Skin epidermis (tissue), 12 donors: ENCODE results near the gene ZC3H18.
A peak's percentile ranks its signal among the peaks of the same experiment; 100 is the strongest.

Experiments used
- H3K27ac ChIP-seq, 21 experiments: fragments of 200-600 bp; sonication (generic) in 11 of 21; one replicate each; pipeline ENCODE4 v1.5.0; 2020; ENCODE audit warnings: mild to moderate bottlenecking in 3 of 21, inconsistent platforms in 2 of 21, moderate library complexity in 2 of 21
- H3K4me3 ChIP-seq, 7 experiments: fragments of 200-600 bp; sonication (generic) in 2 of 7; one replicate each; pipeline ENCODE4 v1.5.0; 2020; ENCODE audit warnings: inconsistent platforms in 2 of 7, mild to moderate bottlenecking in 2 of 7, moderate library complexity in 1 of 7

ZC3H18 gene

GRCh38 chr16:88646345-88647034 is 76.3 kb downstream of the ZC3H18 start:
- H3K4me3 ChIP-seq: no peak overlapping the region
- no peak overlapping the region for H3K27ac ChIP-seq

DNA sequence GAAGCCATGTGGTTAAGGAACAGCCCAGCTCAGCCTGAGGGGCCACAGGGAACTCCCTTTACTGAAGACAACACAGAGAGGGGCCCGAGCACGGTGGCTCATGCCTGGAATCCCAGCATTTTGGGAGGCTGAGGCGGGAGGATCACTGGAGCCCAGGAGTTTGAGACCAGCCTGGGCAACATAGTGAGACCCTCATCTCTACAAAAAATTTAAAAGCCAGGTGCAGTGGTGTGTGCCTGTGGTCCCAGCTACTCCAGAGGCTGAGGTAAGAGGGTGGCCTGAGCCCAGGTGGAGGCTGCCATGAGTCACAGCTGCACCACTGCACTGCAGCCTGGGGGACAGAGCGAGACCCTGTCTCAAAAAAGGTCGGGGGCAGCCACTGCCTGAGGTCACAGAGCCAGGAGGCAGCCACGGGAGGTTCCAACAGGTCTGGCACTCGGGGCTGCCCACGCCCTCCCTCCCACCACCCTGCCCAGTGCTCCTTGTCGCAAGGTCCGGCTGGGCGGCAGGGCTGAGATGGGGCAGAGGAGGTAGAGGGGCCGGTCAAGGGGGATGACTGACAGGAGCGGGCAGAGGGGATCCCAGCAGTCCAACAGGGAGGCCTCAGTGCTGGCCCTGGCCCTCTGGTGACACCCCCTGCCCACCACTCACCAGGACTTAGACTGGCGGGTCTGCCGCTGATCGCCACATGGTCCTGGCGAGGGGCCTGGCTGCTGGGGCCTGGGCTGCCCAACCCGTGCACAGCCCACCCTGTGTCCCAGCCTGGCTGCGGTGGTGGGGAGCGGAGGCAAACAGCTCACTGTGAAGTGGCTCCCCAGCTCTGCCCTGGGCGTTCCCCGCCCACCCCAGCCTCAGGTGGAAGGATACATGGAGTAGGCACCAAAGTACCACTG is 77.2 kb downstream of the ZC3H18 start:
- H3K4me3 ChIP-seq: no peak overlapping the region
- no peak overlapping the region for H3K27ac ChIP-seq

GRCh38 chr16:88649195-88649923 is 79.2 kb downstream of the ZC3H18 start:
- peak overlapping the region; percentile 45 to 93 (median 80) for H3K4me3 ChIP-seq
- H3K27ac ChIP-seq: peak overlapping the region in 18 of 21 experiments; percentile 51 to 97 (median 84)

DNA sequence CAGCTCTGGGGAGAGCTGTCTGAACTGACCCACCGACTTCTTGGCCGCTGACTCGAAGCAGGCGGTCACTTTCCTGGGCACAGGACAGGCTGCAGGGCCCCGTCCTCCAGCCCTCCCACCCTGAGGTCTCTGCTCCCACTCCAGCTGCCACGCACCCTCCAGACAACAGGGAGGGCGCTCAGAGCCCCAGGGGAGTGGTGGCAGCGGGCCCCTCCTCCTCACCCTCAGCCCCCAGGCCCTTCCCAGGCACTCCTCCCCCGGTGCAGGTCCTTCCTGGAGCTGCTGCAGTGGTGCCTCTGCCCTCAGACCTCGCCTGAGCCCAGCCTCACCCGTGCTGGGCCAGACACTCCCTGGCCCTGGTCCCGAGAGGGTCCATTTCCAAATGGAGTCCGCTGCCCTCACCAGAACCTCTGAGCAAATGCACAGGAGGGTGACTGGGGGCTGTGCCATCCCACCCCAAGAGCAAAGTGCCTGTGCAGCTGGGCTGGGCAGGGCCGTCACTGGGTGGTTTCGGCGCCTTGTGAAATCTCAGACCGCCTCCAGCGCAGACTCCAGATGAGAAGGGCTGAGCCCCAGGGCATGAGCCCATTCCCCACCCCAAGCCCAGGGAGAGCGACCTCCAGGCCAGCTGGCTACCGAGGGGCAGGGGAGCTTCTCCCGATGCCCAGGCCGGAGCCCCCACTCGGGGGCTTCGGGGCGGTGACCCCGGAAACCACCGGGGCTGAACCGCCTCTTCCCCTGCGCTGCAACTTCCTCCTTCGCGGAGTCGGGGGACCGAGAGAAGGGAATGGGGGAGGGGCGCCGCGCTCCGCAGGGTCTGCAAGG is 79.9 kb downstream of the ZC3H18 start:
- Histone ChIP-seq H3K4me3 (peak overlapping the region; percentile 45 to 93 (median 80)), H3K27ac (peak overlapping the region; percentile 14 to 97 (median 83))

GRCh38 chr16:88650749-88651275 is 80.6 kb downstream of the ZC3H18 start, which contains the start of gene CYBA:
CYBA (minus strand) TSS chr16:88651053; CDS start chr16:88651013, 40 bp downstream.
- H3K27ac ChIP-seq: peak within 1 kb of the TSS; percentile 14 to 97 (median 83)
- peak within 1 kb of the TSS; percentile 45 to 93 (median 80) for H3K4me3 ChIP-seq

GRCh38 chr16:88651276-88651988 is 81.2 kb downstream of the ZC3H18 start:
- H3K27ac ChIP-seq: peak overlapping the region in 20 of 21 experiments; percentile 53 to 97 (median 83)
- H3K4me3 ChIP-seq: peak overlapping the region; percentile 45 to 93 (median 80)

GRCh38 chr16:88651989-88652761 is 82.0 kb downstream of the ZC3H18 start:
- Histone ChIP-seq H3K4me3 (no peak overlapping the region), H3K27ac (peak overlapping the region in 16 of 21 experiments; percentile 32 to 97 (median 86))

- Histone ChIP-seq H3K4me3 (no peak overlapping the region), H3K27ac (peak overlapping the region in 1 of 21 experiments; percentile 86)
These were observed 82.5 kb downstream of the ZC3H18 start for GRCh38 chr16:88652762-88653063.

- H3K4me3 ChIP-seq: no peak overlapping the region
- no peak overlapping the region for H3K27ac ChIP-seq
These were observed 82.9 kb downstream of the ZC3H18 start for GRCh38 chr16:88653101-88653500.

- H3K27ac ChIP-seq: no peak overlapping the region
- no peak overlapping the region for H3K4me3 ChIP-seq
These were observed 83.6 kb downstream of the ZC3H18 start for GRCh38 chr16:88653596-88654362.

- H3K27ac ChIP-seq: no peak overlapping the region
These were observed 84.3 kb downstream of the ZC3H18 start for GRCh38 chr16:88654363-88655052.

DNA sequence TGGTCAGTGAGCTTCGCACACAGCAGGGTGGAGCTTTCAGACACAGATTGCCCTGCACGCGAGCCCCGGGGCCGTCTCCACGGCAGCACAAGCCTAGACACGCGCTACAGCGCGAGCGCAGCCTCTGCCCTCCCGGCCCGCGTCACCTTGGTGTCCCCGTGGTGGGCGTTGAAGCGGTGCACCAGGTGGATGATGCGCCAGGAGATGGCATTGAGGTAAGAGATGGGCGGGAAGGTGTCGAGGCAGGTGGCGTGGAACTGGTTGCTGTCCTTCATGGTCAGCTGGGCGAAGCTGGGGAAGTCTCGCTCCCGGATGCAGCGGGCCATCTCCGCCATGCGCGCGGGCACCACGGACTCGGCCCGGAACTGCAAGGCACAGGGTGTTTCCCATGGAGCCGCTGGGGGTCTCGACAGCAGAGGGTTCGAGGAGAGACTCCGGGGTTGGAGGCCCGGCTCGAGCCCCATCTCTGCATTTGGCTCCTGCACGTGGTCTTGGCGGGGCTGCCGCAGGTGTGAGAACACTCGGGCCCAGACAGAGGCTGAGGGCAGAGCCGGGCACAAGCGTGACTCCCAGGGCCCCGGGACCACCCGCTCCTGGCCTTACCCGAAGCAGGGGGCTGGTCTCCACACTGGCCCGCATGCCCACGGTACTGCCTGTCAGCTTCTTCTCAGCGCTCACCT is 85.0 kb downstream of the ZC3H18 start:
- H3K27ac ChIP-seq: no peak overlapping the region
- H3K4me3 ChIP-seq: no peak overlapping the region

More at GRCh38 chr16:88654363-88655052, 84.3 kb downstream of the ZC3H18 start:
- H3K4me3 ChIP-seq: no peak overlapping the region

- Histone ChIP-seq H3K27ac (no peak overlapping the region), H3K4me3 (no peak overlapping the region)
These were observed 85.6 kb downstream of the ZC3H18 start for GRCh38 chr16:88655733-88656281.

GRCh38 chr16:88656291-88656980 is 86.2 kb downstream of the ZC3H18 start:
- Histone ChIP-seq H3K27ac (no peak overlapping the region), H3K4me3 (no peak overlapping the region)

DNA sequence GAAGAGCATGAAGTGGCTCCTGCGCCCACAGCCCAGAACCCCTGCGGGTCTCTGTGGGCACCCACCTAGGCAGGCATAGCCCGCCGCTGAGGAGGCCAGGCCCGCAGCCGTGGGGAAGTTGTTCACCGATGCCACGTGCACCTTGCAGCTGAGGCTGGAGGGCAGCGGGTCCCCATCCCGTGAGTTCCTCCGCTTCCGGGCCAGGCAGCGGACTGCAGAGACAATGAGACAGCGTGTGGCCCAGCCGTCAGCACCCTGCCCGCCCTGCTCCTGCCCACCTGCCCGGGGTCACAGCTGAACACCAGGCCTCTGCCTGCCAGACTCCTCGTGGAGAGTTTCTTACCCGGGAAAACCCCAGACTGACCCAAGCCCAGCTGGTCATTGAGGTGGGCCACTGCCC is 87.2 kb downstream of the ZC3H18 start:
- H3K4me3 ChIP-seq: no peak overlapping the region
- H3K27ac ChIP-seq: no peak overlapping the region
